Measurements from ENCODE around the gene C17orf113.

C17orf113 gene

DNA sequence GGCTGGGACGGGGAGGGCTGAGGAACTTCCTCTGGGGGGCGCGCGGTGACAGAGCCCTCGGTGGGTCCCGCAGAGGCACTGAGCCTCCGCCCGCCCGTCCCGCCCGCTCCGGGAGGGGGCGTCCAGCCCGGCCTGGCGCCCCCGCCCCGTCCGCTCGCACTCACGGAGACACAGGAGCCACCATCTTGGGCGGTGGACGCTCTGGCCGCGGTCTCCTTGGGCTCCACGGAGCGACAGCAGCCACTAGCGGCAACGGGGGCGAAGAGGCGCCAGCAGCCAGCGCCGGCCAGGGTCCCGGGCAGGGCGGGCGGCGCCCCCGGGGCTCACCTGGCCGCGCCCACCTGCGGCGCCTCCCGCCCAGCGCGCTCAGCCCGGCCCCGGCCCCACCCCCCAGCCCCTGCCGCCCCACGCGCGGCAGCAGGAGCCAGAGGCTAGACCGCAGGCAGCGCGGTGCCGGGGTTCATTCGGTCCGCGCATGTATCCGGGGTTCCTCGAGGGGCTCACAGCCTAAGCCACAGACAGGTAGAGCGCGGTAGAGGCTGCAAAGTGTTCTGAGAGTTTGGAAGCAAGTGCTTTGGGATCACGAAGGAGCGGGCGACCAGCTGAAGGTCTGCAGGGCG lies at the start of gene C17orf113:
Gene C17orf113, minus strand, starts transcription at position 209 of the 620 bp plus-strand sequence. CDS start 7,225 bp downstream, outside the sequence.
- TF ChIP-seq, protein P1, sequence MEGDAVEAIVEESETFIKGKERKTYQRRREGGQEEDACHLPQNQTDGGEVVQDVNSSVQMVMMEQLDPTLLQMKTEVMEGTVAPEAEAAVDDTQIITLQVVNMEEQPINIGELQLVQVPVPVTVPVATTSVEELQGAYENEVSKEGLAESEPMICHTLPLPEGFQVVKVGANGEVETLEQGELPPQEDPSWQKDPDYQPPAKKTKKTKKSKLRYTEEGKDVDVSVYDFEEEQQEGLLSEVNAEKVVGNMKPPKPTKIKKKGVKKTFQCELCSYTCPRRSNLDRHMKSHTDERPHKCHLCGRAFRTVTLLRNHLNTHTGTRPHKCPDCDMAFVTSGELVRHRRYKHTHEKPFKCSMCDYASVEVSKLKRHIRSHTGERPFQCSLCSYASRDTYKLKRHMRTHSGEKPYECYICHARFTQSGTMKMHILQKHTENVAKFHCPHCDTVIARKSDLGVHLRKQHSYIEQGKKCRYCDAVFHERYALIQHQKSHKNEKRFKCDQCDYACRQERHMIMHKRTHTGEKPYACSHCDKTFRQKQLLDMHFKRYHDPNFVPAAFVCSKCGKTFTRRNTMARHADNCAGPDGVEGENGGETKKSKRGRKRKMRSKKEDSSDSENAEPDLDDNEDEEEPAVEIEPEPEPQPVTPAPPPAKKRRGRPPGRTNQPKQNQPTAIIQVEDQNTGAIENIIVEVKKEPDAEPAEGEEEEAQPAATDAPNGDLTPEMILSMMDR (IDR thresholded peaks at IDR 0.05; ENCODE audit: low read depth, low read length, missing control alignments), result peak; percentile 38
- peak within 1 kb of the TSS; percentile 34 for H3K4me3 ChIP-seq (ENCODE audit: low read depth, low read length)
- DNase-seq (ENCODE audit: low read depth), result no peak

DNA sequence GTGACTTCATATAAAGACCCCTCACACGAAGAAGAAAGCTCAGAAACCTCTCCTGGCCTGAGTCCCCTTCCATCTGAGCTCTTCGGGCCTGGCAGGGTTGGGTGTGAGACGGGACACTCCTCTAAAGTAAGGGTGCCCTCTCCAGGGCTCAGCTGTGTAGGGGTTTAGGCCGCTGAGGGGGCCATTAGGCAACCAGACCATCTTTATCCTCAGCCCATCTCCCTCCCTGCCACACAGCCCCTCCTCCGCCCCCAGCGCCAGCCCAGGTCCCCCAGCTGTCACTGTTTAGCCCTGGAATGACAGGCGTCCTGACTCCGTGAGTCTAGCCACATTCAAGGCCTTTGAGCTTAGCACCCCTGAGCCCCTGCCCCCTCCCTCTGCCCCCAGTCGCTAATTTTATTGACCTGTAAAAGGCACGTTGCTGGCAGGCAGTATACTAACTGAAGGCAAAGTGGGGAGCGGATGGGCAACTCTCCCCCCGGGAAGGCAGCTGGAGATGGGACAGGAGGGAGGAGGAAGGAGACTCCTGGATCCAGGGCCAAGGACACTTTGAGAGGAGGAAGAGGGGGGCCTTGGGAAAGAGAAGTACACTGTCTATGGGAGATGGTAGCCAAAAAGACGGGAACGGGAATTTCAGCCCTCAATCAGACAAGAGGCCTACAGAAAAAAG lies 48.5 kb upstream of the C17orf113 start:
- DNase-seq (ENCODE audit: low read depth), result no peak
- TF ChIP-seq, protein P1 (IDR thresholded peaks at IDR 0.05; ENCODE audit: low read depth, low read length, missing control alignments), result no peak
- no peak overlapping the region for H3K4me3 ChIP-seq (ENCODE audit: low read depth, low read length)

GRCh38 chr17:42097691-42098631 lies 47.6 kb upstream of the C17orf113 start, which contains the start of gene ZNF385C:
TSS of gene ZNF385C (minus strand) at chr17:42098473. CDS start at chr17:42063056, 35,417 bp downstream.
- TF ChIP-seq, protein P1 (IDR thresholded peaks at IDR 0.05; ENCODE audit: low read depth, low read length, missing control alignments), result no peak
- DNase-seq (ENCODE audit: low read depth), result no peak

GRCh38 chr17:42096360-42097111 lies 46.1 kb upstream of the C17orf113 start:
- no peak overlapping the region for H3K4me3 ChIP-seq (ENCODE audit: low read depth, low read length)
- TF ChIP-seq, protein P1 (IDR thresholded peaks at IDR 0.05; ENCODE audit: low read depth, low read length, missing control alignments), result no peak
- no peak for DNase-seq (ENCODE audit: low read depth)

More at GRCh38 chr17:42097691-42098631, 47.6 kb upstream of the C17orf113 start, which contains the start of gene ZNF385C:
- H3K4me3 ChIP-seq (ENCODE audit: low read depth, low read length), result no peak within 1 kb of the TSS

GRCh38 chr17:42094375-42095069 lies 44.1 kb upstream of the C17orf113 start:
- no peak overlapping the region for H3K4me3 ChIP-seq (ENCODE audit: low read depth, low read length)
- no peak for DNase-seq (ENCODE audit: low read depth)
- TF ChIP-seq, protein P1 (IDR thresholded peaks at IDR 0.05; ENCODE audit: low read depth, low read length, missing control alignments), result no peak

Data from GM12864 (cell line).